WTC11 (cell line): Measurements from ENCODE around the gene SERTAD4. TPM values are rescaled to one million over a fixed set of nuclear protein-coding genes. Genes with fewer than 3 reads are reported as not detected.

Experiments
- ATAC-seq: fragments of 200-7000 bp; cut with Tn5 transposase; 2 replicates; pipeline ENCODE4 v1.10.0; 2021; ENCODE audit warnings: mild to moderate bottlenecking, moderate library complexity
- CTCF ChIA-PET: fragments of 300-600 bp; sonication (Branson Sonifier 250); formaldehyde crosslinking; loops from one replicate; lab custom pipeline; 2021; ENCODE audit warnings: antibody characterized with exemption; lab: Charles Lee
- POLR2A ChIA-PET: fragments of 350-600 bp; sonication (Branson Sonifier 250); formaldehyde crosslinking; loops from one replicate; lab custom pipeline; 2021; ENCODE audit warnings: antibody characterized with exemption; lab: Charles Lee
- DNase-seq: peaks from one replicate; pipeline ENCODE4 v3.0.0; 2021; ENCODE audit warnings: low spot score
- H3K27ac Mint-ChIP-seq: 2 replicates; pipeline ENCODE4 v1.8.0; 2021; ENCODE audit warnings: mixed read lengths
- H3K27me3 Mint-ChIP-seq: 2 replicates; pipeline ENCODE4 v1.8.0; 2021; ENCODE audit warnings: low read depth, mild to moderate bottlenecking, moderate library complexity, mixed read lengths
- H3K36me3 Mint-ChIP-seq: 2 replicates; pipeline ENCODE4 v1.8.0; 2021; ENCODE audit warnings: mixed read lengths
- H3K4me1 Mint-ChIP-seq: 2 replicates; pipeline ENCODE4 v1.8.0; 2022; ENCODE audit warnings: mixed read lengths
- H3K4me3 Mint-ChIP-seq: 2 replicates; pipeline ENCODE4 v1.8.0; 2021; ENCODE audit warnings: mild to moderate bottlenecking, moderate library complexity, mixed read lengths
- H3K9me3 Mint-ChIP-seq: 2 replicates; pipeline ENCODE4 v1.8.0; 2021; ENCODE audit warnings: mixed read lengths
- EMX1 ChIP-seq: fragments of 250-450 bp; sonication (Bioruptor Pico); IDR thresholded peaks from 2 replicates; pipeline ENCODE4 v1.8.0; 2021; ENCODE audit warnings: mild to moderate bottlenecking
- FOXJ3 ChIP-seq: sonication (generic); formaldehyde crosslinking; IDR thresholded peaks from 2 replicates; pipeline ENCODE4 v1.9.0; 2021; ENCODE audit warnings: missing genetic modification reagents, mild to moderate bottlenecking, borderline replicate concordance
- FOXK1 ChIP-seq: sonication (generic); formaldehyde crosslinking; IDR thresholded peaks from 2 replicates; pipeline ENCODE4 v1.8.0; 2022; ENCODE audit warnings: mild to moderate bottlenecking, moderate library complexity, missing genetic modification reagents
- GRHL2 ChIP-seq: fragments of 250-450 bp; sonication (Bioruptor Pico); IDR thresholded peaks from 2 replicates; pipeline ENCODE4 v1.8.0; 2022; ENCODE audit warnings: mild to moderate bottlenecking, moderate library complexity; ENCODE audit not compliant: insufficient replicate concordance, severe bottlenecking
- JUN ChIP-seq: sonication (generic); formaldehyde crosslinking; IDR thresholded peaks from 2 replicates; pipeline ENCODE4 v1.8.0; 2023; ENCODE audit warnings: mild to moderate bottlenecking, missing genetic modification reagents
- NFYB ChIP-seq: sonication (generic); formaldehyde crosslinking; conservative IDR thresholded peaks from 2 replicates; pipeline ENCODE4 v1.8.0; 2022; ENCODE audit warnings: low read depth, missing genetic modification reagents
- SMAD4 ChIP-seq: sonication (generic); formaldehyde crosslinking; IDR thresholded peaks from 2 replicates; pipeline ENCODE4 v1.8.0; 2022; ENCODE audit warnings: mild to moderate bottlenecking, missing genetic modification reagents
- TEAD1 ChIP-seq: sonication (generic); formaldehyde crosslinking; IDR thresholded peaks from 2 replicates; pipeline ENCODE4 v1.8.0; 2022; ENCODE audit warnings: mild to moderate bottlenecking, missing genetic modification reagents
- ZNF219 ChIP-seq: sonication (generic); formaldehyde crosslinking; IDR thresholded peaks from 2 replicates; pipeline ENCODE4 v1.8.0; 2023; ENCODE audit warnings: missing genetic modification reagents, mild to moderate bottlenecking, borderline replicate concordance
- ZNF317 ChIP-seq: sonication (generic); formaldehyde crosslinking; IDR thresholded peaks from 2 replicates; pipeline ENCODE4 v1.8.1; 2023; ENCODE audit warnings: low read depth, mild to moderate bottlenecking, moderate library complexity, missing genetic modification reagents, borderline replicate concordance
- ZNF416 ChIP-seq: fragments of 250-450 bp; sonication (Bioruptor Pico); IDR thresholded peaks from 2 replicates; pipeline ENCODE4 v1.9.0; 2021; ENCODE audit warnings: mild to moderate bottlenecking, inconsistent platforms
- ZNF512 ChIP-seq: sonication (generic); formaldehyde crosslinking; IDR thresholded peaks from 2 replicates; pipeline ENCODE4 v1.8.1; 2022; ENCODE audit warnings: missing genetic modification reagents, borderline replicate concordance
- ZNF671 ChIP-seq: fragments of 250-450 bp; sonication (Bioruptor Pico); IDR thresholded peaks from 2 replicates; pipeline ENCODE4 v1.8.0; 2021; ENCODE audit warnings: mild to moderate bottlenecking
- total RNA-seq: library from RNA; stranded (reverse); gene quantifications from 3 replicates; pipeline ENCODE4 v1.2.3, GENCODE V29; 2021
- TF ChIP-seq, protein P1 (sequence below): sonication (generic); formaldehyde crosslinking; IDR thresholded peaks from 2 replicates; pipeline ENCODE4 v1.8.1; 2023; ENCODE audit warnings: mild to moderate bottlenecking, missing genetic modification reagents
- TF ChIP-seq, protein P2 (sequence below): sonication (generic); formaldehyde crosslinking; IDR thresholded peaks from 2 replicates; pipeline ENCODE4 v1.8.0; 2023; ENCODE audit warnings: missing genetic modification reagents
- TF ChIP-seq, protein P3 (sequence below): fragments of 250-450 bp; sonication (Bioruptor Pico); IDR thresholded peaks from 2 replicates; pipeline ENCODE4 v1.9.0; 2021; ENCODE audit warnings: mild to moderate bottlenecking, borderline replicate concordance
- TF ChIP-seq, protein P4 (sequence below): sonication (generic); formaldehyde crosslinking; IDR thresholded peaks from 2 replicates; pipeline ENCODE4 v1.8.1; 2023; ENCODE audit warnings: mild to moderate bottlenecking, missing genetic modification reagents, borderline replicate concordance
- TF ChIP-seq, protein P5 (sequence below): sonication (generic); formaldehyde crosslinking; IDR thresholded peaks from 2 replicates; pipeline ENCODE4 v1.8.0; 2022; ENCODE audit warnings: mild to moderate bottlenecking, missing genetic modification reagents

Gene SERTAD4
- total RNA-seq, 1 experiment from 2014 or later: 4.6 TPM

GRCh38 chr1:210237479-210237878, 4.9 kb downstream of the SERTAD4 start (continued):
- TF ChIP-seq, protein P1, sequence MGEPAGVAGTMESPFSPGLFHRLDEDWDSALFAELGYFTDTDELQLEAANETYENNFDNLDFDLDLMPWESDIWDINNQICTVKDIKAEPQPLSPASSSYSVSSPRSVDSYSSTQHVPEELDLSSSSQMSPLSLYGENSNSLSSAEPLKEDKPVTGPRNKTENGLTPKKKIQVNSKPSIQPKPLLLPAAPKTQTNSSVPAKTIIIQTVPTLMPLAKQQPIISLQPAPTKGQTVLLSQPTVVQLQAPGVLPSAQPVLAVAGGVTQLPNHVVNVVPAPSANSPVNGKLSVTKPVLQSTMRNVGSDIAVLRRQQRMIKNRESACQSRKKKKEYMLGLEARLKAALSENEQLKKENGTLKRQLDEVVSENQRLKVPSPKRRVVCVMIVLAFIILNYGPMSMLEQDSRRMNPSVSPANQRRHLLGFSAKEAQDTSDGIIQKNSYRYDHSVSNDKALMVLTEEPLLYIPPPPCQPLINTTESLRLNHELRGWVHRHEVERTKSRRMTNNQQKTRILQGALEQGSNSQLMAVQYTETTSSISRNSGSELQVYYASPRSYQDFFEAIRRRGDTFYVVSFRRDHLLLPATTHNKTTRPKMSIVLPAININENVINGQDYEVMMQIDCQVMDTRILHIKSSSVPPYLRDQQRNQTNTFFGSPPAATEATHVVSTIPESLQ: no peak
- TF ChIP-seq FOXJ3 (no peak), GRHL2 (CRISPR knock-in tag) (no peak), ZNF671 (no peak)

- no peak for ATAC-seq
- no peak for DNase-seq
- Mint-ChIP-seq H3K4me1 (peaks cover 33% of the 10 kb centered on the region), H3K9me3 (no peaks in the 10 kb centered on the region), H3K4me3 (no peak overlapping the region), H3K27ac (no peak overlapping the region), H3K27me3 (peaks cover 40% of the 10 kb centered on the region), H3K36me3 (no peaks in the 10 kb centered on the region)
- ChIA-PET CTCF (interaction anchor here (0.5 to 2.5 kb wide), 12 partner anchors 15 to 638 kb away, joined by 3 to 16 read pairs (median 4); no protein-coding TSS in a partner anchor), POLR2A (interaction anchor here (0.6 kb wide), 1 partner anchor 29 kb away, joined by 4 read pairs; no protein-coding TSS in a partner anchor)
- TF ChIP-seq, protein P2, sequence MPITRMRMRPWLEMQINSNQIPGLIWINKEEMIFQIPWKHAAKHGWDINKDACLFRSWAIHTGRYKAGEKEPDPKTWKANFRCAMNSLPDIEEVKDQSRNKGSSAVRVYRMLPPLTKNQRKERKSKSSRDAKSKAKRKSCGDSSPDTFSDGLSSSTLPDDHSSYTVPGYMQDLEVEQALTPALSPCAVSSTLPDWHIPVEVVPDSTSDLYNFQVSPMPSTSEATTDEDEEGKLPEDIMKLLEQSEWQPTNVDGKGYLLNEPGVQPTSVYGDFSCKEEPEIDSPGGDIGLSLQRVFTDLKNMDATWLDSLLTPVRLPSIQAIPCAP (CRISPR knock-in tag): no peak
- TF ChIP-seq JUN (CRISPR knock-in tag) (no peak), NFYB (CRISPR knock-in tag) (no peak), ZNF512 (no peak), EMX1 (CRISPR knock-in tag) (no peak), FOXK1 (CRISPR knock-in tag) (no peak), TEAD1 (CRISPR knock-in tag) (no peak), ZNF219 (CRISPR knock-in tag) (no peak), ZNF416 (CRISPR knock-in tag) (no peak), SMAD4 (CRISPR knock-in tag) (no peak), ZNF317 (CRISPR knock-in tag) (no peak)
- TF ChIP-seq, protein P3, sequence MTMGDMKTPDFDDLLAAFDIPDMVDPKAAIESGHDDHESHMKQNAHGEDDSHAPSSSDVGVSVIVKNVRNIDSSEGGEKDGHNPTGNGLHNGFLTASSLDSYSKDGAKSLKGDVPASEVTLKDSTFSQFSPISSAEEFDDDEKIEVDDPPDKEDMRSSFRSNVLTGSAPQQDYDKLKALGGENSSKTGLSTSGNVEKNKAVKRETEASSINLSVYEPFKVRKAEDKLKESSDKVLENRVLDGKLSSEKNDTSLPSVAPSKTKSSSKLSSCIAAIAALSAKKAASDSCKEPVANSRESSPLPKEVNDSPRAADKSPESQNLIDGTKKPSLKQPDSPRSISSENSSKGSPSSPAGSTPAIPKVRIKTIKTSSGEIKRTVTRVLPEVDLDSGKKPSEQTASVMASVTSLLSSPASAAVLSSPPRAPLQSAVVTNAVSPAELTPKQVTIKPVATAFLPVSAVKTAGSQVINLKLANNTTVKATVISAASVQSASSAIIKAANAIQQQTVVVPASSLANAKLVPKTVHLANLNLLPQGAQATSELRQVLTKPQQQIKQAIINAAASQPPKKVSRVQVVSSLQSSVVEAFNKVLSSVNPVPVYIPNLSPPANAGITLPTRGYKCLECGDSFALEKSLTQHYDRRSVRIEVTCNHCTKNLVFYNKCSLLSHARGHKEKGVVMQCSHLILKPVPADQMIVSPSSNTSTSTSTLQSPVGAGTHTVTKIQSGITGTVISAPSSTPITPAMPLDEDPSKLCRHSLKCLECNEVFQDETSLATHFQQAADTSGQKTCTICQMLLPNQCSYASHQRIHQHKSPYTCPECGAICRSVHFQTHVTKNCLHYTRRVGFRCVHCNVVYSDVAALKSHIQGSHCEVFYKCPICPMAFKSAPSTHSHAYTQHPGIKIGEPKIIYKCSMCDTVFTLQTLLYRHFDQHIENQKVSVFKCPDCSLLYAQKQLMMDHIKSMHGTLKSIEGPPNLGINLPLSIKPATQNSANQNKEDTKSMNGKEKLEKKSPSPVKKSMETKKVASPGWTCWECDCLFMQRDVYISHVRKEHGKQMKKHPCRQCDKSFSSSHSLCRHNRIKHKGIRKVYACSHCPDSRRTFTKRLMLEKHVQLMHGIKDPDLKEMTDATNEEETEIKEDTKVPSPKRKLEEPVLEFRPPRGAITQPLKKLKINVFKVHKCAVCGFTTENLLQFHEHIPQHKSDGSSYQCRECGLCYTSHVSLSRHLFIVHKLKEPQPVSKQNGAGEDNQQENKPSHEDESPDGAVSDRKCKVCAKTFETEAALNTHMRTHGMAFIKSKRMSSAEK (CRISPR knock-in tag): no peak
- TF ChIP-seq, protein P4, sequence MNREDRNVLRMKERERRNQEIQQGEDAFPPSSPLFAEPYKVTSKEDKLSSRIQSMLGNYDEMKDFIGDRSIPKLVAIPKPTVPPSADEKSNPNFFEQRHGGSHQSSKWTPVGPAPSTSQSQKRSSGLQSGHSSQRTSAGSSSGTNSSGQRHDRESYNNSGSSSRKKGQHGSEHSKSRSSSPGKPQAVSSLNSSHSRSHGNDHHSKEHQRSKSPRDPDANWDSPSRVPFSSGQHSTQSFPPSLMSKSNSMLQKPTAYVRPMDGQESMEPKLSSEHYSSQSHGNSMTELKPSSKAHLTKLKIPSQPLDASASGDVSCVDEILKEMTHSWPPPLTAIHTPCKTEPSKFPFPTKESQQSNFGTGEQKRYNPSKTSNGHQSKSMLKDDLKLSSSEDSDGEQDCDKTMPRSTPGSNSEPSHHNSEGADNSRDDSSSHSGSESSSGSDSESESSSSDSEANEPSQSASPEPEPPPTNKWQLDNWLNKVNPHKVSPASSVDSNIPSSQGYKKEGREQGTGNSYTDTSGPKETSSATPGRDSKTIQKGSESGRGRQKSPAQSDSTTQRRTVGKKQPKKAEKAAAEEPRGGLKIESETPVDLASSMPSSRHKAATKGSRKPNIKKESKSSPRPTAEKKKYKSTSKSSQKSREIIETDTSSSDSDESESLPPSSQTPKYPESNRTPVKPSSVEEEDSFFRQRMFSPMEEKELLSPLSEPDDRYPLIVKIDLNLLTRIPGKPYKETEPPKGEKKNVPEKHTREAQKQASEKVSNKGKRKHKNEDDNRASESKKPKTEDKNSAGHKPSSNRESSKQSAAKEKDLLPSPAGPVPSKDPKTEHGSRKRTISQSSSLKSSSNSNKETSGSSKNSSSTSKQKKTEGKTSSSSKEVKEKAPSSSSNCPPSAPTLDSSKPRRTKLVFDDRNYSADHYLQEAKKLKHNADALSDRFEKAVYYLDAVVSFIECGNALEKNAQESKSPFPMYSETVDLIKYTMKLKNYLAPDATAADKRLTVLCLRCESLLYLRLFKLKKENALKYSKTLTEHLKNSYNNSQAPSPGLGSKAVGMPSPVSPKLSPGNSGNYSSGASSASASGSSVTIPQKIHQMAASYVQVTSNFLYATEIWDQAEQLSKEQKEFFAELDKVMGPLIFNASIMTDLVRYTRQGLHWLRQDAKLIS (CRISPR knock-in tag): no peak
- TF ChIP-seq, protein P5, sequence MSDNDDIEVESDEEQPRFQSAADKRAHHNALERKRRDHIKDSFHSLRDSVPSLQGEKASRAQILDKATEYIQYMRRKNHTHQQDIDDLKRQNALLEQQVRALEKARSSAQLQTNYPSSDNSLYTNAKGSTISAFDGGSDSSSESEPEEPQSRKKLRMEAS (CRISPR knock-in tag): no peak
Measured at GRCh38 chr1:210237981-210238380, 5.4 kb downstream of the SERTAD4 start.
